ENCODE measurements around the gene PLPP7.

PLPP7 gene

GRCh38 chr9:131290036-131290766 lies 678 bp downstream of the PLPP7 start:
- Histone ChIP-seq H3K36me3 (ENCODE audit: control insufficient read depth, insufficient read depth, low read length) (no peaks in the 10 kb centered on the region), H3K27me3 (ENCODE audit: control insufficient read depth, insufficient read depth, low read length) (no peaks in the 10 kb centered on the region), H3K9ac (ENCODE audit: low read depth, low read length) (peak overlapping the region; percentile 47), H3K4me3 (ENCODE audit: low read depth, low read length) (no peak overlapping the region), H3K9me3 (ENCODE audit: control insufficient read depth, insufficient read depth, low read length) (no peaks in the 10 kb centered on the region), H3K4me1 (ENCODE audit: control insufficient read depth, insufficient read depth, low read length) (no peaks in the 10 kb centered on the region)

GRCh38 chr9:131290767-131291370 lies 1.3 kb downstream of the PLPP7 start:
- Histone ChIP-seq H3K9ac (ENCODE audit: low read depth, low read length) (no peak overlapping the region), H3K4me3 (ENCODE audit: low read depth, low read length) (no peak overlapping the region), H3K4me1 (ENCODE audit: control insufficient read depth, insufficient read depth, low read length) (no peaks in the 10 kb centered on the region), H3K36me3 (ENCODE audit: control insufficient read depth, insufficient read depth, low read length) (no peaks in the 10 kb centered on the region), H3K9me3 (ENCODE audit: control insufficient read depth, insufficient read depth, low read length) (no peaks in the 10 kb centered on the region), H3K27me3 (ENCODE audit: control insufficient read depth, insufficient read depth, low read length) (no peaks in the 10 kb centered on the region)

- no peaks in the 10 kb centered on the region for H3K36me3 ChIP-seq (ENCODE audit: control insufficient read depth, insufficient read depth, low read length)
- no peak overlapping the region for H3K4me3 ChIP-seq (ENCODE audit: low read depth, low read length)
- H3K9ac ChIP-seq (ENCODE audit: low read depth, low read length) = no peak overlapping the region
- no peaks in the 10 kb centered on the region for H3K4me1 ChIP-seq (ENCODE audit: control insufficient read depth, insufficient read depth, low read length)
- H3K27me3 ChIP-seq (ENCODE audit: control insufficient read depth, insufficient read depth, low read length) = no peaks in the 10 kb centered on the region
- H3K9me3 ChIP-seq (ENCODE audit: control insufficient read depth, insufficient read depth, low read length) = no peaks in the 10 kb centered on the region
Observed at GRCh38 chr9:131291795-131292315, 2.3 kb downstream of the PLPP7 start.

GRCh38 chr9:131292937-131293336 lies 3.4 kb downstream of the PLPP7 start:
- H3K36me3 ChIP-seq (ENCODE audit: control insufficient read depth, insufficient read depth, low read length) = no peaks in the 10 kb centered on the region
- H3K9ac ChIP-seq (ENCODE audit: low read depth, low read length) = no peak overlapping the region
- no peak overlapping the region for H3K4me3 ChIP-seq (ENCODE audit: low read depth, low read length)
- no peaks in the 10 kb centered on the region for H3K27me3 ChIP-seq (ENCODE audit: control insufficient read depth, insufficient read depth, low read length)
- no peaks in the 10 kb centered on the region for H3K4me1 ChIP-seq (ENCODE audit: control insufficient read depth, insufficient read depth, low read length)
- no peaks in the 10 kb centered on the region for H3K9me3 ChIP-seq (ENCODE audit: control insufficient read depth, insufficient read depth, low read length)

- H3K36me3 ChIP-seq (ENCODE audit: control insufficient read depth, insufficient read depth, low read length) = no peaks in the 10 kb centered on the region
Observed at GRCh38 chr9:131296460-131296859, 6.9 kb downstream of the PLPP7 start.

GRCh38 chr9:131296906-131297500 lies 7.5 kb downstream of the PLPP7 start:
- Histone ChIP-seq H3K9ac (ENCODE audit: low read depth, low read length) (no peak overlapping the region), H3K36me3 (ENCODE audit: control insufficient read depth, insufficient read depth, low read length) (no peaks in the 10 kb centered on the region), H3K4me3 (ENCODE audit: low read depth, low read length) (no peak overlapping the region), H3K27me3 (ENCODE audit: control insufficient read depth, insufficient read depth, low read length) (no peaks in the 10 kb centered on the region), H3K9me3 (ENCODE audit: control insufficient read depth, insufficient read depth, low read length) (no peaks in the 10 kb centered on the region), H3K4me1 (ENCODE audit: control insufficient read depth, insufficient read depth, low read length) (no peaks in the 10 kb centered on the region)

More at GRCh38 chr9:131296460-131296859, 6.9 kb downstream of the PLPP7 start:
- Histone ChIP-seq H3K4me1 (ENCODE audit: control insufficient read depth, insufficient read depth, low read length) (no peaks in the 10 kb centered on the region), H3K27me3 (ENCODE audit: control insufficient read depth, insufficient read depth, low read length) (no peaks in the 10 kb centered on the region), H3K9me3 (ENCODE audit: control insufficient read depth, insufficient read depth, low read length) (no peaks in the 10 kb centered on the region), H3K9ac (ENCODE audit: low read depth, low read length) (no peak overlapping the region), H3K4me3 (ENCODE audit: low read depth, low read length) (no peak overlapping the region)

- Histone ChIP-seq H3K9ac (ENCODE audit: low read depth, low read length) (no peak overlapping the region), H3K4me1 (ENCODE audit: control insufficient read depth, insufficient read depth, low read length) (no peaks in the 10 kb centered on the region)
Observed at GRCh38 chr9:131297903-131298302, 8.4 kb downstream of the PLPP7 start.

GRCh38 chr9:131298341-131298740 lies 8.8 kb downstream of the PLPP7 start:
- H3K9me3 ChIP-seq (ENCODE audit: control insufficient read depth, insufficient read depth, low read length) = no peaks in the 10 kb centered on the region
- no peak overlapping the region for H3K4me3 ChIP-seq (ENCODE audit: low read depth, low read length)
- H3K4me1 ChIP-seq (ENCODE audit: control insufficient read depth, insufficient read depth, low read length) = no peaks in the 10 kb centered on the region
- H3K9ac ChIP-seq (ENCODE audit: low read depth, low read length) = no peak overlapping the region
- no peaks in the 10 kb centered on the region for H3K27me3 ChIP-seq (ENCODE audit: control insufficient read depth, insufficient read depth, low read length)
- no peaks in the 10 kb centered on the region for H3K36me3 ChIP-seq (ENCODE audit: control insufficient read depth, insufficient read depth, low read length)

More at GRCh38 chr9:131297903-131298302, 8.4 kb downstream of the PLPP7 start:
- H3K4me3 ChIP-seq (ENCODE audit: low read depth, low read length) = no peak overlapping the region
- no peaks in the 10 kb centered on the region for H3K27me3 ChIP-seq (ENCODE audit: control insufficient read depth, insufficient read depth, low read length)
- no peaks in the 10 kb centered on the region for H3K9me3 ChIP-seq (ENCODE audit: control insufficient read depth, insufficient read depth, low read length)
- no peaks in the 10 kb centered on the region for H3K36me3 ChIP-seq (ENCODE audit: control insufficient read depth, insufficient read depth, low read length)

- Histone ChIP-seq H3K27me3 (ENCODE audit: control insufficient read depth, insufficient read depth, low read length) (no peaks in the 10 kb centered on the region), H3K4me1 (ENCODE audit: control insufficient read depth, insufficient read depth, low read length) (no peaks in the 10 kb centered on the region), H3K9me3 (ENCODE audit: control insufficient read depth, insufficient read depth, low read length) (no peaks in the 10 kb centered on the region), H3K4me3 (ENCODE audit: low read depth, low read length) (no peak overlapping the region), H3K36me3 (ENCODE audit: control insufficient read depth, insufficient read depth, low read length) (no peaks in the 10 kb centered on the region), H3K9ac (ENCODE audit: low read depth, low read length) (no peak overlapping the region)
Observed at GRCh38 chr9:131298816-131299215, 9.3 kb downstream of the PLPP7 start.

GRCh38 chr9:131299346-131299960 lies 9.9 kb downstream of the PLPP7 start:
- Histone ChIP-seq H3K4me1 (ENCODE audit: control insufficient read depth, insufficient read depth, low read length) (no peaks in the 10 kb centered on the region), H3K9ac (ENCODE audit: low read depth, low read length) (no peak overlapping the region), H3K9me3 (ENCODE audit: control insufficient read depth, insufficient read depth, low read length) (no peaks in the 10 kb centered on the region)

GRCh38 chr9:131299961-131300347 lies 10.4 kb downstream of the PLPP7 start:
- Histone ChIP-seq H3K9ac (ENCODE audit: low read depth, low read length) (no peak overlapping the region), H3K4me3 (ENCODE audit: low read depth, low read length) (no peak overlapping the region), H3K4me1 (ENCODE audit: control insufficient read depth, insufficient read depth, low read length) (no peaks in the 10 kb centered on the region), H3K9me3 (ENCODE audit: control insufficient read depth, insufficient read depth, low read length) (no peaks in the 10 kb centered on the region), H3K36me3 (ENCODE audit: control insufficient read depth, insufficient read depth, low read length) (no peaks in the 10 kb centered on the region), H3K27me3 (ENCODE audit: control insufficient read depth, insufficient read depth, low read length) (no peaks in the 10 kb centered on the region)

More at GRCh38 chr9:131299346-131299960, 9.9 kb downstream of the PLPP7 start:
- no peaks in the 10 kb centered on the region for H3K36me3 ChIP-seq (ENCODE audit: control insufficient read depth, insufficient read depth, low read length)
- H3K4me3 ChIP-seq (ENCODE audit: low read depth, low read length) = no peak overlapping the region
- no peaks in the 10 kb centered on the region for H3K27me3 ChIP-seq (ENCODE audit: control insufficient read depth, insufficient read depth, low read length)

All from iPS-15b (cell line).